Measurements from ENCODE around the gene C2orf15.

- TF ChIP-seq CTCF (conservative IDR thresholded peaks at IDR 0.05; ENCODE audit: low read length) (no peak), EZH2phosphoT487 (IDR thresholded peaks at IDR 0.05; ENCODE audit: borderline replicate concordance, low read depth, low read length) (no peak)
Observed at GRCh38 chr2:99183025-99183424, 41.5 kb downstream of the C2orf15 start.
